ENCODE data around the gene FEV. TPM values are rescaled to one million over a fixed set of nuclear protein-coding genes. Genes with fewer than 3 reads are reported as not detected.

Gene FEV
- total RNA-seq, 4 donors from 2014 or later, result not detected

DNA sequence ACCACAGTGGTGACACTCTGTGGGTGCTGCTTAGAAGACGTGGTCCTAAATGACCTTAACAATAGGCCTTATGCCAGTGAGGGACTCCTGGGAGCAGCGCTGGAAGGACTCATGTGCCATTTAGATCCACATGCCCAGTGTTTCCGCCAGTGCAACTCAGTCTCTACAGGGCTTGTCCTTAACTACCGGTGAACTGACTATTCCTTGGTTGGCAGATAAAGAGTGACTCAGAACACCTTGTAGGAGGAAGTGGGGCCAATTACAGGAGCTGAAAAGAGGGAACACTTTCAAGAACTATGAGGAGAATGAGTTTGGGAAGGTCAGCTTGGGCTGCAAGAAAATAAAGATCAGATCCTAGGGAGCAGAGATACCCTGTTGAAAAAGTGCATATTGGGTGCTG, 27.3 kb downstream of the FEV start:
- H3K36me3 ChIP-seq, result no peaks in the 10 kb centered on the region
- peaks cover 0 to 24% (median 5%) of the 10 kb centered on the region in 3 donors for H3K4me1 ChIP-seq
- WGBS, 2 donors (ENCODE audit: low coverage in 1 of 2), result 82% methylated on average over 3 of the region's 4 CpGs; no CpG with 5 or more reads in 1 of the 2 donors
- H3K27me3 ChIP-seq, result peaks cover 97% of the 10 kb centered on the region
- no peak overlapping the region for H3K4me3 ChIP-seq
- TF ChIP-seq EP300 (IDR thresholded peaks at IDR 0.05) (no peak), POLR2AphosphoS5 (IDR thresholded peaks at IDR 0.05) (no peak), POLR2A (IDR thresholded peaks at IDR 0.05) (no peak)
- TF ChIP-seq, protein P1, sequence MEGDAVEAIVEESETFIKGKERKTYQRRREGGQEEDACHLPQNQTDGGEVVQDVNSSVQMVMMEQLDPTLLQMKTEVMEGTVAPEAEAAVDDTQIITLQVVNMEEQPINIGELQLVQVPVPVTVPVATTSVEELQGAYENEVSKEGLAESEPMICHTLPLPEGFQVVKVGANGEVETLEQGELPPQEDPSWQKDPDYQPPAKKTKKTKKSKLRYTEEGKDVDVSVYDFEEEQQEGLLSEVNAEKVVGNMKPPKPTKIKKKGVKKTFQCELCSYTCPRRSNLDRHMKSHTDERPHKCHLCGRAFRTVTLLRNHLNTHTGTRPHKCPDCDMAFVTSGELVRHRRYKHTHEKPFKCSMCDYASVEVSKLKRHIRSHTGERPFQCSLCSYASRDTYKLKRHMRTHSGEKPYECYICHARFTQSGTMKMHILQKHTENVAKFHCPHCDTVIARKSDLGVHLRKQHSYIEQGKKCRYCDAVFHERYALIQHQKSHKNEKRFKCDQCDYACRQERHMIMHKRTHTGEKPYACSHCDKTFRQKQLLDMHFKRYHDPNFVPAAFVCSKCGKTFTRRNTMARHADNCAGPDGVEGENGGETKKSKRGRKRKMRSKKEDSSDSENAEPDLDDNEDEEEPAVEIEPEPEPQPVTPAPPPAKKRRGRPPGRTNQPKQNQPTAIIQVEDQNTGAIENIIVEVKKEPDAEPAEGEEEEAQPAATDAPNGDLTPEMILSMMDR (IDR thresholded peaks at IDR 0.05), result no peak
- no peak overlapping the region for H3K27ac ChIP-seq
- ATAC-seq, result no peak
- H3K9me3 ChIP-seq, result no peaks in the 10 kb centered on the region

DNA sequence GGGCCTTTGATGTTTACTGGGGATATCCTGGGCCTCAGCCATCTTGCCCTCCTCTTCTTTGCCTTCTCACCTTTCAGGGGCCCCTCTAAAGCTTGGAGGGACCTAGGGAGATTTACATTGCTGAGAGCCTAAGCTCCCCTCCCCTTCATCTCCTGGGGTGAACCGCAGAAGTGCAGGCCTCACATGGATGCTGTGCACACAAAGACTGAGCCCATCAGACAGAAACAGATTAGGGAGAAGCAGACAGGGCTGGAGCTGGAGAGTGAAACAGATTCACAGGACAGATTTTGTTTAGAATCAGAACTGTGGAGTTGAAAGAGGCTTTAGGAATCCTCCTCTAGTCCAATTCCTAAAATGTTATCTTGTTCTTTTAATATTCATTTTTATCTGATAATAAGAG, 28.9 kb downstream of the FEV start:
- H3K4me3 ChIP-seq, result no peak overlapping the region
- TF ChIP-seq, protein P1 (IDR thresholded peaks at IDR 0.05), result no peak
- TF ChIP-seq EP300 (IDR thresholded peaks at IDR 0.05) (no peak), POLR2A (IDR thresholded peaks at IDR 0.05) (no peak), POLR2AphosphoS5 (IDR thresholded peaks at IDR 0.05) (no peak)
- no peaks in the 10 kb centered on the region for H3K9me3 ChIP-seq
- H3K27me3 ChIP-seq, result peaks cover 96% of the 10 kb centered on the region
- H3K4me1 ChIP-seq, result peaks cover 0 to 21% (median 5%) of the 10 kb centered on the region in 3 donors
- no CpG with 5 or more reads among the region's 1 CpG for WGBS, 2 donors (ENCODE audit: low coverage in 1 of 2)
- no peaks in the 10 kb centered on the region for H3K36me3 ChIP-seq
- no peak for ATAC-seq
- H3K27ac ChIP-seq, result no peak overlapping the region

DNA sequence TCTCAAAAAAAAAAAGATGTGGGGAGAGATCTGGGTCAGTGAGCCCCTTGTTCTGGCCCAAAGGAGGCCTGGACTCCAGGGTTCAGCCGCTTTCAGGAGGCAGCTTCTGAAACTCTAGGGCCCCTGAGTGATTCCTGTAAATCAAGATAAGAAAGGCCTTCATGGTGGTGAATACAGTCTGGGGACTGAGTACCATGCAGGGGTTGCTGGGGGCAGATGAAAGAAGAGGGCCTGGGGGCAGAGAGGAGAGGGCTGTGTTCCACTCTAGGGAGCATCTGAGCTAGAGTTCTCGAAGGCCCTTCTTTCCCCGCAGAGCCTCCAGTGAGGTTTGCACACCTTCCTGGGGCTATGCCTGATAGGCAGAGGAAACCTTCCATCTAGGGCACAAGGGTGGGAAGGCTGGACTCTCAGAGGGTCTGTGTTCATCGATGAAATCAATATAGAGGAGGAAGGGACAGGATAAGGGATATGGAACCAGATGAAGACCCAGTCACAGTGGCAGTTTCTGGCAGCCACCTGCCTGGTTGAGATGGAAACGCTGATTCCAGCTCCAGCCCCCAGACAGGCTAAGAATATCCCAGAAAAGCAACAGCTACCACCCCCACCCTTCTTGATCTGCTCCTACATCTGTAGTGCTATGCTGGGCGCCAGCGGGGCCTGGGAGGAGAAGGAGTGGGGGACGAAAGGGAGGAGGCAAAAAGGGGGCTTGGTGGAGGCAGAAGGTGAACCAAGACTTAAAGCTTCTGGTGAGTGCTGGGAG, 30.3 kb downstream of the FEV start:
- Histone ChIP-seq H3K27ac (no peak overlapping the region), H3K27me3 (peaks cover 90% of the 10 kb centered on the region), H3K9me3 (no peaks in the 10 kb centered on the region), H3K36me3 (no peaks in the 10 kb centered on the region), H3K4me1 (peaks cover 0 to 8% (median 0%) of the 10 kb centered on the region in 3 donors), H3K4me3 (no peak overlapping the region)
- WGBS, 2 donors (ENCODE audit: low coverage in 1 of 2), result 71 to 72% methylated on average over 1 to 6 of the region's 8 CpGs
- TF ChIP-seq, protein P1 (IDR thresholded peaks at IDR 0.05), result no peak
- no peak for TF ChIP-seq POLR2AphosphoS5 (IDR thresholded peaks at IDR 0.05)
- no peak for TF ChIP-seq POLR2A (IDR thresholded peaks at IDR 0.05)
- no peak for TF ChIP-seq EP300 (IDR thresholded peaks at IDR 0.05)
- ATAC-seq, result no peak

DNA sequence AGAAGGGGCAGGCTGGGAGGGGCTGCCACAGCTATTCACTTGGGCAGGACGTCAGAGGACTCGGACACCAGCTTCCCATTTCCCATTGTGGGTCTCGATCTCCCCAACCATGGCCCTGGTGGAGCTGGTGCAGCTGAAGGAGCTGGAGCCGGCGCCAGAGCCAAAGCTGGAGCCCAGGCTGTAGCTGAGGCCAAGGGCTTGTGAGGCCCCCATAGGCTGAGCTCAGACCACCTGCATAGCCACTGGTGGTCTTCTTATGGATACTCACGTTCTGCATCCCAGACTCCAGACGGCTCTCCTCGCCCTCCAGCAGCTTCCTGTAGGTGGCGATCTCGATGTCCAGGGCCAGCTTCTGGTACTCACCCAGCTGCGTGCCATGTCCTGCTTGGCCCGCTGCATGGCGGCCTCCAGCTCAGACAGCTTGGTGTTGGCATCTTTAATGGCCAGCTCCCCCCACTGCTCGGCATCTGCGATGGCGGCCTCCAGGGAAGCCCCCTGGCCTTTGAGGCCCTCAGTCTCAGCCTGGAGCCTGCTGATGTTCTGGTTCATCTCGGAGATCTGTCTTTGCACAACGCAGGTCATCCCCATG, 31.5 kb downstream of the FEV start:
- no peaks in the 10 kb centered on the region for H3K36me3 ChIP-seq

More for the DNA sequence above, 31.5 kb downstream of the FEV start:
- no peaks in the 10 kb centered on the region for H3K4me1 ChIP-seq
- no peak for ATAC-seq
- peaks cover 77% of the 10 kb centered on the region for H3K27me3 ChIP-seq
- no peak for TF ChIP-seq POLR2A (IDR thresholded peaks at IDR 0.05)
- TF ChIP-seq, protein P1 (IDR thresholded peaks at IDR 0.05), result no peak
- no peak for TF ChIP-seq POLR2AphosphoS5 (IDR thresholded peaks at IDR 0.05)
- TF ChIP-seq EP300 (IDR thresholded peaks at IDR 0.05), result no peak
- no peak overlapping the region for H3K27ac ChIP-seq
- WGBS, 2 donors (ENCODE audit: low coverage in 1 of 2), result 55% methylated on average over 4 of the region's 18 CpGs; no CpG with 5 or more reads in 1 of the 2 donors
- H3K9me3 ChIP-seq, result no peaks in the 10 kb centered on the region
- H3K4me3 ChIP-seq, result no peak overlapping the region

Data from gastroesophageal sphincter (tissue), 4 donors.